HepG2 (cell line): ENCODE results near the gene CBLN3. TPM values are rescaled to one million over a fixed set of nuclear protein-coding genes. Genes with fewer than 3 reads are reported as not detected.

Experiments used
- ATAC-seq: fragments of 200-7000 bp; cut with Tn5 transposase; 3 replicates; pipeline ENCODE4 v1.9.1; 2020; ENCODE audit warnings: mild to moderate bottlenecking, moderate library complexity
- BruUV-seq: library from RNA; stranded (reverse); fragments of 400-500 nt; replicated peaks from 2 replicates; lab custom pipeline; 2021; lab: Mats Ljungman, UMichigan
- CTCF ChIA-PET: fragments of 300-600 bp; formaldehyde crosslinking; extraction: SDS; loops from one replicate; lab custom pipeline; 2021; ENCODE audit warnings: low total read pairs, inconsistent platforms, low intra/inter-chr PET ratio; lab: Yijun Ruan, JAX
- POLR2A ChIA-PET: fragments of 350-600 bp; sonication (Branson Sonifier 250); formaldehyde crosslinking; loops from one replicate; lab custom pipeline; 2020; ENCODE audit warnings: antibody characterized with exemption, inconsistent platforms; lab: Yijun Ruan, JAX
- DNase-seq: peaks from one replicate; pipeline ENCODE4 v3.0.0-alpha.2; 2015; ENCODE audit warnings: low spot score
- FAIRE-seq: peaks from 3 replicates; lab custom pipeline; 2011; peaks lifted over from hg19 to GRCh38; lab: Jason Lieb, UNC
- H2AFZ ChIP-seq: one replicate; pipeline ENCODE4 v1.6.1; 2011; ENCODE audit warnings: low read length, inconsistent platforms
- H3K27ac ChIP-seq: fragments of 300-600 bp; 3 replicates; pipeline ENCODE4 v1.8.0; 2011; ENCODE audit warnings: mixed run types, mild to moderate bottlenecking, mixed read lengths, low read length, inconsistent platforms; ENCODE audit not compliant: insufficient read depth; ENCODE audit errors: extremely low read length
- H3K27me3 ChIP-seq, 2 experiments: fragments of 200-600 bp in 1 of 2; 2 replicates in 1 of 2; 3 replicates in 1 of 2; pipeline versions ENCODE4 v1.6.0 to v1.8.0; 2011; ENCODE audit warnings: low read length in 2 of 2, mild to moderate bottlenecking in 2 of 2, moderate library complexity in 2 of 2, inconsistent platforms in 1 of 2; ENCODE audit not compliant: insufficient read depth in 2 of 2, control insufficient read depth in 1 of 2
- H3K36me3 ChIP-seq, 2 experiments: fragments of 200-600 bp in 1 of 2; replicated peaks in 1 of 2; 2 replicates in 1 of 2; 3 replicates in 1 of 2; pipeline versions ENCODE4 v1.5.1 to v1.8.0; 2011; ENCODE audit warnings: low read length in 2 of 2, inconsistent platforms in 1 of 2; ENCODE audit not compliant: insufficient read depth in 2 of 2, control insufficient read depth in 1 of 2
- H3K4me1 ChIP-seq: 2 replicates; pipeline ENCODE4 v1.5.1; 2012; ENCODE audit warnings: low read length, inconsistent platforms; ENCODE audit not compliant: insufficient read depth
- H3K4me2 ChIP-seq: 2 replicates; pipeline ENCODE4 v1.6.0; 2011; ENCODE audit warnings: low read depth, low read length, inconsistent platforms
- H3K4me3 ChIP-seq, 3 experiments: fragments of 200-600 bp in 1 of 3; sonication (generic), shearing (Covaris generic) in 1 of 3; replicated peaks in 1 of 3; 2 replicates each; pipeline ENCODE4 v1.5.1; 2011 to 2016; ENCODE audit warnings: low read length in 3 of 3, inconsistent platforms in 2 of 3, low read depth in 2 of 3, mild to moderate bottlenecking in 2 of 3, control low read depth in 1 of 3, mixed read lengths in 1 of 3; ENCODE audit not compliant: insufficient read depth in 1 of 3
- H3K79me2 ChIP-seq: one replicate; pipeline ENCODE4 v1.6.1; 2011; ENCODE audit warnings: low read length, inconsistent platforms; ENCODE audit not compliant: insufficient read depth
- H3K9ac ChIP-seq: 2 replicates; pipeline ENCODE4 v1.6.0; 2011; ENCODE audit warnings: mild to moderate bottlenecking, low read depth, low read length, inconsistent platforms; ENCODE audit not compliant: insufficient read depth
- H3K9me3 ChIP-seq: 2 replicates; pipeline ENCODE4 v1.5.1; 2012; ENCODE audit warnings: mild to moderate bottlenecking, low read length
- H4K20me1 ChIP-seq: 2 replicates; pipeline ENCODE4 v1.6.0; 2011; ENCODE audit warnings: inconsistent platforms, mild to moderate bottlenecking, low read length, moderate library complexity; ENCODE audit not compliant: insufficient read depth
- ARID2 ChIP-seq: sonication (generic); formaldehyde crosslinking; IDR thresholded peaks from 2 replicates; pipeline ENCODE4 v1.8.1; 2022; ENCODE audit warnings: mild to moderate bottlenecking, missing genetic modification reagents, borderline replicate concordance
- BRF2 ChIP-seq: sonication (generic); formaldehyde crosslinking; IDR thresholded peaks from 2 replicates; pipeline ENCODE4 v1.8.1; 2022; ENCODE audit warnings: mild to moderate bottlenecking, missing genetic modification reagents
- FOSL1 ChIP-seq: sonication (generic); formaldehyde crosslinking; IDR thresholded peaks from 2 replicates; pipeline ENCODE4 v1.9.0; 2021; ENCODE audit warnings: missing genetic modification reagents, borderline replicate concordance
- PRDM4 ChIP-seq: sonication (generic); formaldehyde crosslinking; IDR thresholded peaks from 2 replicates; pipeline ENCODE4 v1.9.0; 2021; ENCODE audit warnings: missing genetic modification reagents, borderline replicate concordance
- REXO4 ChIP-seq: sonication (generic); formaldehyde crosslinking; IDR thresholded peaks from 2 replicates; pipeline ENCODE4 v1.8.0; 2022; ENCODE audit warnings: missing genetic modification reagents, mild to moderate bottlenecking, borderline replicate concordance
- RFXAP ChIP-seq: sonication (generic); formaldehyde crosslinking; IDR thresholded peaks from 2 replicates; pipeline ENCODE4 v1.4.0; 2020; ENCODE audit warnings: missing genetic modification reagents, borderline replicate concordance
- TGIF2 ChIP-seq: IDR thresholded peaks from 2 replicates; pipeline ENCODE4 v1.6.1; 2016; ENCODE audit warnings: control low read depth, missing compliant biosample characterization
- ZFP41 ChIP-seq: sonication (generic); formaldehyde crosslinking; IDR thresholded peaks from 2 replicates; pipeline ENCODE4 v1.4.0; 2020; ENCODE audit warnings: mild to moderate bottlenecking, missing genetic modification reagents, borderline replicate concordance
- ZNF180 ChIP-seq: sonication (generic); formaldehyde crosslinking; IDR thresholded peaks from 2 replicates; pipeline ENCODE4 v1.4.0; 2020; ENCODE audit warnings: low read depth, missing genetic modification reagents, borderline replicate concordance
- ZNF460 ChIP-seq: sonication (generic); formaldehyde crosslinking; IDR thresholded peaks from 2 replicates; pipeline ENCODE4 v1.5.1; 2020; ENCODE audit warnings: missing genetic modification reagents, mild to moderate bottlenecking, borderline replicate concordance
- ZNF552 ChIP-seq: sonication (generic); formaldehyde crosslinking; IDR thresholded peaks from 2 replicates; pipeline ENCODE4 v1.9.0; 2022; ENCODE audit warnings: missing genetic modification reagents, mild to moderate bottlenecking, borderline replicate concordance
- ZNF557 ChIP-seq: sonication (generic); formaldehyde crosslinking; IDR thresholded peaks from 2 replicates; pipeline ENCODE4 v1.4.0; 2020; ENCODE audit warnings: missing genetic modification reagents
- ZSCAN31 ChIP-seq: sonication (generic); formaldehyde crosslinking; IDR thresholded peaks from 2 replicates; pipeline ENCODE4 v1.5.0; 2020; ENCODE audit warnings: low read depth, mild to moderate bottlenecking, missing genetic modification reagents
- WGBS: methylation state at CpG from one replicate; pipeline ENCODE4 v1.1.6; 2017; ENCODE audit warnings: low lambda C conversion rate; 5-methylcytosine and 5-hydroxymethylcytosine counted together
- in situ Hi-C: cut with HindIII; loops from 2 replicates; pipeline ENCODE4 v1.10.0; 2017; ENCODE audit warnings: low pct_unique_long_range_greater_than_20kb; ENCODE audit not compliant: extremely low pct_ligation_motif_present
- intact Hi-C: fragments of 100-400 bp; cut with micrococcal nuclease; formaldehyde crosslinking; loops from one replicate; pipeline ENCODE4 v1.10.0; 2022; ENCODE audit not compliant: unreplicated experiment
- polyA plus RNA-seq, 8 experiments: library from polyadenylated mRNA; depleted of rRNA in 3 of 8; stranded (reverse) in 7 of 8; unstranded in 1 of 8; fragments of >200 nt; fragmentation: Illumina TruSeq in 4 of 8; extraction: Trizol in 4 of 8; gene quantifications; 2 replicates each; pipeline versions ENCODE4 v1.2.1 to v1.2.3, GENCODE V29; 2011 to 2016; ENCODE audit warnings: low read depth in 4 of 8, missing spikeins in 1 of 8, mixed read lengths in 1 of 8; ENCODE audit not compliant: insufficient read depth in 1 of 8
- total RNA-seq, 5 experiments: library from RNA; depleted of rRNA; stranded (reverse); fragments of >200 nt; fragmentation: Illumina TruSeq; extraction: Trizol; gene quantifications; 2 replicates each; pipeline ENCODE4 v1.2.3, GENCODE V29; 2016; ENCODE audit warnings: low read depth in 1 of 5

Gene CBLN3
- total and polyA plus RNA-seq, 2 of the 13 experiments (the other 11 are each of a cell fraction or from before 2014, with no cell fraction given): 0.66 to 0.98 TPM

DNA sequence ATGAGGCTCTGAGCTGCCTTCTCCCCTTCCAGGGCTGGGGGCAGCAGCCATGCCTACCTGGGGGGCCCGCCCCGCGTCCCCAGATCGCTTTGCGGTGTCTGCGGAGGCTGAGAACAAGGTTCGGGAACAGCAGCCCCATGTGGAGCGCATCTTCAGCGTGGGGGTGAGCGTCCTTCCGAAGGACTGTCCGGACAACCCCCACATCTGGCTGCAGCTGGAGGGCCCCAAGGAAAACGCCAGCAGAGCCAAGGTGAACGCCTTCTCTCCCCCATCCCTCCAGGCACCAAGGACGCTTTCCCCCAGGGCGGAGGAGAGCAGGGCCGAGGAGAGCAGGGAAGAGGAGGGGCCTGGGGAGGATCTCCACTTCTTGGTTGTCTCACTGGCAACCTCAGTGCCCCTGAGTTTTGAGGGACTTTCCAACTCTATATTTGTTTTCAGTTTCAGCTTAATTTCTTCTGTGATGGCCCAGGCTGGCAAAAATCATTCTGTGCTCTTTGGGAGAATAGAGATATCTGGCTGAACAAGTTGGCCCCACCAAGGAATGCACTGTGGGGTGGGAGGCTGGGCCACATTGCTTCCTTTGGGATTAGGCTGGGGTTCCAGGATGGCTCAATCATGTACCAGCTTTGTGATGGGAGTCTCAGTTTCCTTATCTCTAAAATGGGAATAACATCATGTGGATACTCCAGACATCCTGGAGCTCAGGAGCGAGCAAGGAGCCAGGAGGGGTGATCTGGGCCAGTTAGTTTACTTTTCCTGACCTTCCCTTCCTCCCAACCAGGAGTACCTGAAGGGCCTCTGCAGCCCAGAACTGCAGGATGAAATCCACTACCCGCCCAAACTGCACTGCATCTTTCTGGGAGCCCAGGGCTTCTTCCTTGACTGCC lies 1.5 kb upstream of the CBLN3 start (continued):
- TF ChIP-seq BRF2: no peak
- TF ChIP-seq REXO4 (CRISPR knock-in tag): no peak
- no peak for TF ChIP-seq PRDM4 (CRISPR knock-in tag)
- no peak for TF ChIP-seq ZNF460 (CRISPR knock-in tag)

- CTCF ChIA-PET: interaction anchor here (1.9 to 11.8 kb wide), 3 partner anchors 18 to 98 kb away, joined by 8 to 295 read pairs (median 235); partner anchors contain the start of genes ADCY4 and NFATC4
- Histone ChIP-seq H3K79me2 (peaks cover 6% of the 10 kb centered on the region), H3K9me3 (no peaks in the 10 kb centered on the region), H3K4me1 (peaks cover 62% of the 10 kb centered on the region), H3K4me3 (peak overlapping the region; percentile 65 to 82 (median 80)), H3K27ac (peak overlapping the region; percentile 66), H3K9ac (peak overlapping the region; percentile 79), H3K27me3 (no peaks in the 10 kb centered on the region; a peak in 1 of 5 replicates), H3K36me3 (peaks cover 18 to 20% of the 10 kb centered on the region in 2 experiments), H4K20me1 (peaks cover 16% of the 10 kb centered on the region), H3K4me2 (peak overlapping the region; percentile 86), H2AFZ (no peak overlapping the region)
- POLR2A ChIA-PET: interaction anchor here (0.6 to 9.1 kb wide), 54 partner anchors 10 to 1664 kb away, joined by 3 to 242 read pairs (median 7); partner anchors contain the start of genes ACIN1, C14orf119, CHMP4A and CIDEB
- peak; percentile 73 for ATAC-seq
- under 1% methylated on average over 21 of the region's 28 CpGs for WGBS
- intact Hi-C loops: loop anchor here (2.0 to 10.0 kb wide), 3 partner anchors 31 to 845 kb away; partner anchors contain the start of genes NYNRIN and TINF2
- in situ Hi-C loops: loop anchor here (5.0 to 10.0 kb wide), 3 partner anchors 63 to 185 kb away; partner anchors contain the start of genes NFATC4 and TINF2
- no peak for FAIRE-seq
- no TSS peak for BruUV-seq
- peak; percentile 71 for DNase-seq
- TF ChIP-seq RFXAP (CRISPR knock-in tag) (no peak), ZNF557 (0 out of 2 replicates have a peak, but pooled peaks have one; percentile 59), FOSL1 (CRISPR knock-in tag) (0 out of 2 replicates have a peak, but pooled peaks have one; percentile 32), ARID2 (CRISPR knock-in tag) (no peak), ZFP41 (peak; percentile 86; the same call in 1 of the 2 replicates), TGIF2 (0 out of 2 replicates have a peak, but pooled peaks have one; percentile 6), ZNF552 (0 out of 2 replicates have a peak, but pooled peaks have one; percentile 21), ZSCAN31 (no peak), ZNF180 (no peak)
Observed at GRCh38 chr14:24430143-24430681, 744 bp upstream of the CBLN3 start.
